ENCODE data around the gene RALGAPA2.

GRCh38 chr20:20720158-20720557, 7.7 kb upstream of the RALGAPA2 start:
- TF ChIP-seq CTCF (IDR thresholded peaks at IDR 0.05; ENCODE audit: extremely low read depth in 1 of 2, insufficient read depth in 1 of 2, low read depth in 1 of 2, low read length in 2 of 2) (no peak), POLR2A (IDR thresholded peaks at IDR 0.05; ENCODE audit: low read depth, low read length) (no peak), EZH2 (IDR thresholded peaks at IDR 0.05; ENCODE audit: borderline replicate concordance, low read depth, low read length, severe bottlenecking) (no peak), FOS (IDR thresholded peaks at IDR 0.05; ENCODE audit: borderline replicate concordance, insufficient read depth, low read length) (no peak), POLR2AphosphoS5 (IDR thresholded peaks at IDR 0.05; ENCODE audit: insufficient read depth, low read depth, low read length) (no peak), MYC (IDR thresholded peaks at IDR 0.05; ENCODE audit: low read depth, low read length) (no peak)
- TF ChIP-seq, protein P1, sequence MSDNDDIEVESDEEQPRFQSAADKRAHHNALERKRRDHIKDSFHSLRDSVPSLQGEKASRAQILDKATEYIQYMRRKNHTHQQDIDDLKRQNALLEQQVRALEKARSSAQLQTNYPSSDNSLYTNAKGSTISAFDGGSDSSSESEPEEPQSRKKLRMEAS (IDR thresholded peaks at IDR 0.05; ENCODE audit: insufficient read depth, insufficient read length), result no peak

Data from endothelial cell of umbilical vein (primary cell).